CD4-positive, alpha-beta T cell treated with Interleukin-1 beta for 1 hour (primary cell): Measurements from ENCODE around the gene TMCO4.

Source experiments
- DNase-seq, 2 donors: peaks; one replicate each; pipeline ENCODE4 v3.0.0-alpha.2; 2020 to 2022

The TMCO4 gene

DNA sequence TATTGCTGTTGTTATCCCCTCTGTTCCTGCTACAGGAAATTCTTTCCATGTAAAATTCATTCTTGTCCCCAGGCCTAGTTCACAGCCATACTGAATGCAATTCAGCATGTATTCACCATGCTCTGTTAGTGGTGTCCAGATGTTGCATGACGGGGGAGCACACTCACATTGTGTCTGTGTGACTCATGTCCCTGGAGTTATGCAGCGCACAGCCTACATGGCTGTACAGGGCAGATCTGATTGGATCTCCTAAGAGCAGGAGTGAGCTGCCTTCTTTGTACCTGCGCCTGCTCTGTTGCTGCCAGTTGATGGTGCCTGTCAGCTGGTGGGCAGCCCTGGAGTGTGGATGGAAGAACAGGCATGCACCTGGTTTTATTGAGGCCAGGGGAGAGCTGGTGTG is 117.5 kb downstream of the TMCO4 start:
- no peak for DNase-seq

DNA sequence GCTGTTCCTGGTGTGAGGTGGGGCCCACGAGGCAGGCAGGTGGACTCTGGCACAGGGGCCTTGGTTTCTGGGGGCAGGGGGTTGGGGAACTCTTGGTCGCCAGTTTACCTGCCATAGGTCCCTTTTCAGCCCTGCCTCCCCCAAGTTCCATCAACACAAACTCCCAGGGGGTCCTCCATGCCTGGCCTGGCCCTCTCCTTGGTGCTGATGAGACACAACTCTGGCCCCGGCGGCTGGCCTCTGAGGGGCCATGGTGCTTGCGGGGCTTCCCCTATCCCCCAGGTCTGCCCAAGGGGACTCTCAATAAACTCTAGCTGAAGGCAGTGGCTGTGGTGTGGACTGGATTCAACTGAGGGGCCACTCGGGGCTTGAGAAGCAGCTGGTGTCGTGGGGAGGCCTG is 119.1 kb downstream of the TMCO4 start:
- DNase-seq, result no peak

DNA sequence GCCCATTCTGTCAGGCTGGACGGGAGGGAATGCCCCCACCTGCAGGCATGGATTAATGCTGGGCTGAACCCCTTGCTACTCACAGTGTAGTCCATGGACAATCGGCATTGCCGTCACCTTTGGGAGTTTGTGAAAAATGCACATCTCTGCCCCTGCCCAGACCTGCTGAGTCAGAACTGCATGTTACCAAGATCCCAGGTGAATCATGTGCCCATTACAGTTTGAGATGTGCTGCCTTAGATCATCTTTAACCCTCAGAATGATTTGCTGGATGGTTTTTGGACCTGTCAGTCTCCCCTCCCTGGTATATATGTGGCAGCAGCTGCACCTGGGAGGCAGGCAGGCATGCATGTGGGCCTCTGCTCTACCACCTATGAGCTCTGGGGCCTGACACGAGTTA is 120.0 kb downstream of the TMCO4 start:
- no peak for DNase-seq

DNA sequence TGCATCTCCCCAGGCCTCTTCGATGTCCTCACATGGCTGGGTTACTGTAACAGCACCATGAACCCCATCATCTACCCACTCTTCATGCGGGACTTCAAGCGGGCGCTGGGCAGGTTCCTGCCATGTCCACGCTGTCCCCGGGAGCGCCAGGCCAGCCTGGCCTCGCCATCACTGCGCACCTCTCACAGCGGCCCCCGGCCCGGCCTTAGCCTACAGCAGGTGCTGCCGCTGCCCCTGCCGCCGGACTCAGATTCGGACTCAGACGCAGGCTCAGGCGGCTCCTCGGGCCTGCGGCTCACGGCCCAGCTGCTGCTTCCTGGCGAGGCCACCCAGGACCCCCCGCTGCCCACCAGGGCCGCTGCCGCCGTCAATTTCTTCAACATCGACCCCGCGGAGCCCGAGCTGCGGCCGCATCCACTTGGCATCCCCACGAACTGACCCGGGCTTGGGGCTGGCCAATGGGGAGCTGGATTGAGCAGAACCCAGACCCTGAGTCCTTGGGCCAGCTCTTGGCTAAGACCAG is 120.7 kb downstream of the TMCO4 start:
- DNase-seq, result no peak

DNA sequence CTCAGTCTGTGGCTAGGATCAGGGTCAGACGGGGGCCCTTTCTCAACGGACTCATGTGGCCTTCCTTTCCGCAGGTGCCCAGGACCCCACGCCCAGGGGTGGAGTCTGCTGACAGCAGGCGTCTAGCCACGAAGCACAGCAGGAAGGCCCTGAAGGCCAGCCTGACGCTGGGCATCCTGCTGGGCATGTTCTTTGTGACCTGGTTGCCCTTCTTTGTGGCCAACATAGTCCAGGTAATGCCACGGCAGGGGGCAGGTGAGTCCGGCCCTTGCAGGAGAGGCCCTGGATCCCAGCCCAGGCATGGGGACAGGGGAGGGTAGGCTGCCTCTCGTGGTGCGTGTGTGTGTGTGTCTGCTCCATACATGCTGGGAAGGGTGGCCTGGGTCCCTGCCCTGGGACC is 121.2 kb downstream of the TMCO4 start:
- no peak for DNase-seq

DNA sequence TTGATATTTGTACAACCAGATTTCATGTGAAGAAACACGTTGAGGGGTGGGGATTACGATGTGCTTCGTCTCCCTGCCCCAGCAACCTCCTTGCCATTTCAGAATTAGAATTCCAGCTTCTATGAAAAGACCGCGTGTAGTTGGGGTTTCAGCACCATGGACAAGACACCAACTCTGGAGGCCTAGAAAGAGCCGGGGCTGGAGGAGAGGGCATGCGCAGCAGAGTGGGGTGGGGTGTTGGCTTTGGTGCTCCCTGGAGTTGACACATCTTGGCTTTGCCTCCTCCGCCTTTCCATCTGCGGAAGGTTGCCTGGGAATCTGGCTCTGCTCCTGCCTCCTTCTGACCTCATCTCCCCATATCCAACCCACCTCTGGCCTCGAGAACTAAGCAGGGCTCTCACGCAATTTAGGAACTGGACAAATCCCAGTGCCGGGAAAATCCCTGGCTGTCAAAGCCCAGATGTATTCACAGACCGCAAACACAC is 123.2 kb downstream of the TMCO4 start:
- no peak for DNase-seq

DNA sequence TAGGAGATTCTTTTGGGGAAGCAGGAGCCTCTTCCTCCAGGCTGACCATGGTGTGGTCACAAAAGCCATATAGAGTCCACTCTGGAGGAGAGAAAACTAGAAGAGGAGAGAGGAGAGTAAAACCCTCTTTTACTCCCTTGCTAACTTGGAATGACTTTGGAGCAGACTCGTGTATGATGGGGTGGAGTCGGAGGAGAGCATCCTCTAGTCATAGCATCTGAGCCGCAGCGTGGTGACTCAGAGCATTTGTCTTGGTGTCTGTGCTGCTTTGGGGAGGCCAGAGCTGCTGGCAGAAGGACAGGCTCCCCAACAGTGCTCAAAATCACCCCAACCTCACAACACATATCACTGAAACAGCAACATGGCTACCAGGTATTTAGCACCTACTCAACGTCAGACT is 123.9 kb downstream of the TMCO4 start:
- DNase-seq, result no peak

DNA sequence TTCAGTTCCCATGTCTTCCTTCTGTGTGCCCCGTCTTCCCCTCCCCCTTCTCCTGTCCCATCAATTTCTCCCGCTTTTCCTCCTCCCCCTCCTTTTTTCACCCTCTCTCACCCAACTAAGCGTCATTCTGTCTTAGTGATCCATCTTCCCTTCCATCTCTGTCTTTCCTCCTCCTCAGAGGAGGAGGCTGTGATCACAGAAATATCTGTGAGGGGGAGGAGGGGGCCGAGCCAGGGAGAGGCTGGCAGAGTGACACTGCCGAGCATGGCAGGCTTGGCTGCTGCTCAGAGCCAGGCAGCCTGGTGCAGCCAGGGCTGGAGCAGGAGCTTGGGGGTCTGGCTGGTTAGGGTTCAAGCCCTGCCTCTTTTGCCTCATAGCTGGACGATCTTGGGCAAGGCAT is 127.5 kb downstream of the TMCO4 start:
- DNase-seq, result no peak

DNA sequence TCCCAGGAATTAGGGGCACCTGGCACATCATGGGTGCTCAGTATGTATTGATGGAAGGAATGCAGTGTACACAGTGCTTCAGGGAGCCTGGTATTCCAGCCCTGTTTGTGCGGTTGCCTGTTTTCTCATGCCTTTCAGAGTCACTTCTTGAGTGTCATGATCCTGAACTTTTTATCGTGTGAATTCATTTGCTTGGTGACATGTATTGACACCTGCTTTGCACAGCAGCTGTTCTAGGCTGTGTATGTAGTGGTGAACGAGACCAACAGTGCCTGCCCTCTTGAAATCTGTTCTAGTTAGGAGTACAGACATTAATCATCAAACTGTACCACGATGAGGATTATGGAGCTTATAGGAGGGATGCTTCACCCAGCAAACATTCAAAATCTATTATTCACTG is 128.9 kb downstream of the TMCO4 start:
- no peak for DNase-seq

DNA sequence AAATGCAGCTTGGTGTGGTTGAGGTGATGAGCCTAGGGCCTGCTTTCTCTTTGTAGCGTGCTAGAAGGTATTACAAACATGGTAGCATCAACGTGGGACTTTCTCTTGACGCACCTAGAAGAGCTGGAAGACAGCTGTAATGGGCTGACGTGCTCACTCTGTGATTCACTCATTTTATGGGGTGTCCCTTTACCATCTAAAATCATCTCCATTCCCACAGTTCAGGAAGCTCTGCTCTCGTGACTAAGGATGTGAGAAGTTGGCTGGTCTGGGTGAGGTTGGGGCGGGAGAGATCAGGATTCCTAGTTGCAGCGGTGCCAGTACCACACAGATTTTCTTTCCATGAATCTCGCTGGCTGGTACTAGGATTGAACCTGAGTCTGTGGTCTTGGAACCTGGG is 130.8 kb downstream of the TMCO4 start:
- no peak for DNase-seq

DNA sequence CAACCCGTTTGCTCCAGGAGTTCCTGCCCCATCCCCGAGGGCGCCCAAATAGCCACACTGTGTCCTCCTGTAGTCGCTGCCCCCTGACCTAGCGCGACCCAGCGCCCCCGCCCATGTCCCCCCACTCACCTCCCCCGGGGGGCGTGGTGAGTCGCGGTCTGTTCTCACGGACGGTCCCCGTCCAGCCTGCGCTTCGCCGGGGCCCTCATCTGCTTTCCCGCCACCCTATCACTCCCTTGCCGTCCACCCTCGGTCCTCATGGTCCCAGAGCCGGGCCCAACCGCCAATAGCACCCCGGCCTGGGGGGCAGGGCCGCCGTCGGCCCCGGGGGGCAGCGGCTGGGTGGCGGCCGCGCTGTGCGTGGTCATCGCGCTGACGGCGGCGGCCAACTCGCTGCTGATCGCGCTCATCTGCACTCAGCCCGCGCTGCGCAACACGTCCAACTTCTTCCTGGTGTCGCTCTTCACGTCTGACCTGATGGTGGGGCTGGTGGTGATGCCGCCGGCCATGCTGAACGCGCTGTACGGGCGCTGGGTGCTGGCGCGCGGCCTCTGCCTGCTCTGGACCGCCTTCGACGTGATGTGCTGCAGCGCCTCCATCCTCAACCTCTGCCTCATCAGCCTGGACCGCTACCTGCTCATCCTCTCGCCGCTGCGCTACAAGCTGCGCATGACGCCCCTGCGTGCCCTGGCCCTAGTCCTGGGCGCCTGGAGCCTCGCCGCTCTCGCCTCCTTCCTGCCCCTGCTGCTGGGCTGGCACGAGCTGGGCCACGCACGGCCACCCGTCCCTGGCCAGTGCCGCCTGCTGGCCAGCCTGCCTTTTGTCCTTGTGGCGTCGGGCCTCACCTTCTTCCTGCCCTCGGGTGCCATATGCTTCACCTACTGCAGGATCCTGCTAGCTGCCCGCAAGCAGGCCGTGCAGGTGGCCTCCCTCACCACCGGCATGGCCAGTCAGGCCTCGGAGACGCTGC is 133.9 kb downstream of the TMCO4 start:
- no peak for DNase-seq

DNA sequence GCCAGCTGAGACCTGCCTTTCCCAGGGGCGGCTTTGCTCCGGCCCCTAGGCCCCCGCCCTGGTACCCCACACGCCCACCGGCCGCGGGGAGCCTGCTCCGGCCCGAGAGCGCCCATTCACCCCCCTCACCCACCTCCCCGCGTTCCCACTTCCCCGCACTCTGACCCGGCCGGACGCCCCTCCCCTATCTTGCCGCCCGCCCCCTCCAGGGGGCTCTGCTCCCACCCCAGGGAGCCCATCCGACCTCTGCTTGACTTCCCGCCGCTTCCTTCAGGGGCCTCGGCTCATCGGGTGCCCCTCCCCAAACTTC is 134.6 kb downstream of the TMCO4 start:
- DNase-seq, result no peak

DNA sequence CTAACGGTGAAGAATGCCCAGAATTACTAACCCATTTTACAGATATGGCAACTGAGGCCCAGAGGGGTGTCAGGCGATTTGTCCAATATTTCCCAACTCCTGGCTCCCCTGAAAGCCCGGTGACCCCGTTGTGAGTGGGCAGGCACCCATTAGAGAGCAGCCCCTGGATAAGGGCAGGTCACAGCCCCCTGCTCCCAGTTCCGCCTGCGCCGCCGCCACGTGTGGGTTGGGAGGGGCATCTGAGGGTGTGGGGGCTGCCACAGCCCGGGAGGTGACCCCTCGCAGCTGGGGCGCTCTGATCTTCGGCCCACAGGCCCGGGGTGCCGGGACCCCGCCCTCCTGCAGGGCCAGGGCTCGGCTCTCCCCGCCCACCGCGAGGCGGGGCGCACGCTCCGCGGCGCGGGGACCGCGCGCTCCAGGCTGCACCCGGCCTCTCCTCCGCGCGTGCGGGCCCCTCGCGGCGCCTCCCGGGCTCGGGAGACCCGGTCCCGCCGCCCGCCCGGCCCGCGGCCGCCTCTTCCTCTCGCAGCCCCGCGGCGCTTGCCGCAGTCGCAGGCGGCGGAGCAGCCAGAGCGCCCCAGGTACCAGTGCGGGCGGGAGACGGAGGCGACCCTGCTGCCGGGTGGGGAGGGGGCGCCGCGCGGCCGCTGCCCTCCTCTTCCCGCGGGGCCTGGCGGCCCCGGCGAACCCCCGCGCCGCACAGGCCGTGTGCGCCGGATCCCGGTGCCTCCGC is 135.1 kb downstream of the TMCO4 start, which contains the start of gene HTR6:
Gene HTR6 (plus strand): TSS at position 423 of the 733 bp plus-strand sequence. CDS start 879 bp downstream, outside the sequence.
- peak; percentile 21 to 33 for DNase-seq

DNA sequence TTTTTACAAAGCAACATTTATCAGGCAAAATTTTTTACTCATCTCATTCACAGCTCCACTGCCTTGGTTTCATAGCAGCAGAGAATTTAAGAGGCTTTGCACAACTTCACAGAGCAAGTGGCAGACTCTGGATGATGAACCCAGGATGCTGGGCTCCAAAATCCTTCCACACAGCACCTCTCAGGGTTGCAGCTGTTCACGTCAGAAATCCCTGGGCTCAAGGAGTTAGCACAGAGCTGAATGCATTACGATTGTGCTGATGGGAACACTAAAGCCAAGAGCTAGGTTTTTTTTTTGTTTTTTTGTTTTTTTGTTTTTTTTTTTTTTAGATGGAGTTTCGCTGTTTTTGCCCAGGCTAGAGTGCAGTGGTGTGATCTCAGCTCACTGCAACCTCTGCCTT is 137.4 kb downstream of the TMCO4 start:
- no peak for DNase-seq

DNA sequence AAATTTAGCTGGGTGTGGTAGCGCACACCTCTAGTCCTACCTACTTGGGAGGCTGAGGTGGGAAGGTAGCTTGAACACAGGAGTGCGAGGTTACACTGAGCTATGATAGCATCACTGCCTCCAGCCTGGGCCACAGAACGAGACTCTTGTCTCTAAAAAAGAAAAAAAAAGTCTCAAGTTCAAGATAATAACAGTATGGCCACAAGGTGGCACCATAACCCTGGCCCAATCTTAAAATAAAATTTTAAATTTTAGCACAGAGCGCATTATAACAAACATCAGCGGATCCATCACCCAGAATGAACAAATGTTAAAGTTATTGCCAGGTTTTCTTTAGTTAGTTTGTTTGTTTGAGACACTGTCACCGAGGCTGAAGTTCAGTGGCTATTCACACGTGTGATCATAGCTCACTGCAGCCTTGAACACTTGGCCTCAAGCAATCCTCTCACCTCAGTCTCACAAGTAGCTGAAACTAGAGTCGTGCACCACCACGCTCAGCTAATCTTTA is 137.9 kb downstream of the TMCO4 start:
- peak in 1 of 2 donors; percentile 68 for DNase-seq

DNA sequence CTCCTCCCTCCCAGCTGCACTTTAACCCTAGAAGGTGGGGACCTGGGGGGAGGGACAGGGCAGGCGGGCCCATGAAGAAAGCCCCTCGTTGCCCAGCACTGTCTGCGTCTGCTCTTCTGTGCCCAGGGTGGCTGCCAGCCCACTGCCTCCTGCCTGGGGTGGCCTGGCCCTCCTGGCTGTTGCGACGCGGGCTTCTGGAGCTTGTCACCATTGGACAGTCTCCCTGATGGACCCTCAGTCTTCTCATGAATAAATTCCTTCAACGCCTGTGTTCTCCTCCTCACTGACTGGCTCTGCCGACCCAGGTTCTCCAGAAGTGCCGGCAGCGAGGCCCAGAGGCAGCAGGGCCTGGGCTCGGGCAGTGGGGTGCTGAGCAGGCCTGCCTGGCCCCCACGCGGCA is 141.5 kb downstream of the TMCO4 start:
- no peak for DNase-seq

DNA sequence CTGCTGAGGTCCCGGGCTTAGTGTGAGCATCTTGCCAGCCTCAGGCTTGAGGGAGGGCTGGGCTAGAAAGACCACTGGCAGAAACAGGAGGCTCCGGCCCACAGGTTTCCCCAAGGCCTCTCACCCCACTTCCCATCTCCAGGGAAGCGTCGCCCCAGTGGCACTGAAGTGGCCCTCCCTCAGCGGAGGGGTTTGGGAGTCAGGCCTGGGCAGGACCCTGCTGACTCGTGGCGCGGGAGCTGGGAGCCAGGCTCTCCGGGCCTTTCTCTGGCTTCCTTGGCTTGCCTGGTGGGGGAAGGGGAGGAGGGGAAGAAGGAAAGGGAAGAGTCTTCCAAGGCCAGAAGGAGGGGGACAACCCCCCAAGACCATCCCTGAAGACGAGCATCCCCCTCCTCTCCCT is 142.2 kb downstream of the TMCO4 start:
- no peak for DNase-seq

DNA sequence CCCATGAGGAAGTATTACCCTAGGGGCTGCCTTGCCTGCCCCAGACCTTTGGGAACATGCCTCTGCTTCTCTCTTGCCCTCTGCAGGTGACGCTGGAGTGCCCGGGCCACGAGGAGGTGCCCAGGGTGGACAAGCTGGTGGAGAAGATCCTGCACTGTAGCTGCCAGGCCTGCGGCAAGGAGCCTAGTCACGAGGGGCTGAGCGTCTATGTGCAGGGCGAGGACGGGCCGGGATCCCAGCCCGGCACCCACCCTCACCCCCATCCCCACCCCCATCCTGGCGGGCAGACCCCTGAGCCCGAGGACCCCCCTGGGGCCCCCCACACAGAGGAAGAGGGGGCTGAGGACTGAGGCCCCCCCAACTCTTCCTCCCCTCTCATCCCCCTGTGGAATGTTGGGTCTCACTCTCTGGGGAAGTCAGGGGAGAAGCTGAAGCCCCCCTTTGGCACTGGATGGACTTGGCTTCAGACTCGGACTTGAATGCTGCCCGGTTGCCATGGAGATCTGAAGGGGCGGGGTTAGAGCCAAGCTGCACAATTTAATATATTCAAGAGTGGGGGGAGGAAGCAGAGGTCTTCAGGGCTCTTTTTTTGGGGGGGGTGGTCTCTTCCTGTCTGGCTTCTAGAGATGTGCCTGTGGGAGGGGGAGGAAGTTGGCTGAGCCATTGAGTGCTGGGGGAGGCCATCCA is 142.8 kb downstream of the TMCO4 start:
- DNase-seq, result no peak

DNA sequence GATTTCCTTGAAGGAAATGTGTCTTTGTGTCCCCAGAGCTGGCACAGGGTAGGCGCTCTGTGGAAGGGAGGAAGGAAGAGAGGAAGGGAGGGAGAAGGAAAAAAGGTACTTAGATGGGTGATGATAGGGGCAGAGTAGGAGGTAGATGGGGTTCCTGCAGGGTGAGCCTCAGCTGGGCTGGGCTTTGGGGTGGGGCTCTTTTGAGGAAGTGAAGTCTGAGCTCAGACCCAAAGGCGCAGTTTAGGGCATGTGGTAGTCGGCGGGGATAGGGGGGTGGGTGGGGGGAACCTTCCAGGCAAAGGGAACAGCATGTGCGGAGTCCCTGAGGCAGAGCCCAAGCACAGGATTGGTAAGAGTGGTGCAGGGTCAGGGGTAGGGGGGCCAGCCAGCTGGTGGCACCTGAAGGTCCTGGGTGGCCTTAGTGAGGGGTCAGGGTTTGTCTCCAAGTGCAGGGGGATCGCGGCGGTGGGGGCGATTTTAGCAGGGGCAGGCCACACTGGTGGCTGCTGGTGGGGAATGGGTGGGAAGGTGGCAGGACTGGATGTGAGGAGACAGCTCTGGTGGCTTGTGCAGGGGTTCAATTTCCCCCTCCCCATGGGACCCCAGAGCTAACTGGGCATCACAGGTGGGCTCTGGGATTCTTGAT is 143.5 kb downstream of the TMCO4 start:
- no peak for DNase-seq

DNA sequence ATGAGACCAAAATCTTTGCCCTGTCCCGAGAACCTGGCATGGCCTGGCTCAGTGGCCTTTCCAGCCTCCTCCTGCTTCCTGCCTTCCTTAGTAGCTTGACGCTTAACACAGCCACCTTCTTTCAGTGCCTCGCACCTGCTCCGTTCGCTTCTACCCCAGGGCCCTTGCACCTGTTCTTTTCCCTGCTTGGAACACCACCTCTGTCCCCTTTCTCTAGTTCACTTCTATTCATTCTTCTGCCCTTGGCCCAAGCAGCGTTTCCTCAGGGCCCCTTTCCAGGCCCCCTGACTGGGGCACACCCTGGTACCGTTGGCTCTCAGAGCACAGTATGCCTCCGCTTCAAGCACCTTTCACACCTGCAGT is 144.0 kb downstream of the TMCO4 start:
- DNase-seq, result no peak

DNA sequence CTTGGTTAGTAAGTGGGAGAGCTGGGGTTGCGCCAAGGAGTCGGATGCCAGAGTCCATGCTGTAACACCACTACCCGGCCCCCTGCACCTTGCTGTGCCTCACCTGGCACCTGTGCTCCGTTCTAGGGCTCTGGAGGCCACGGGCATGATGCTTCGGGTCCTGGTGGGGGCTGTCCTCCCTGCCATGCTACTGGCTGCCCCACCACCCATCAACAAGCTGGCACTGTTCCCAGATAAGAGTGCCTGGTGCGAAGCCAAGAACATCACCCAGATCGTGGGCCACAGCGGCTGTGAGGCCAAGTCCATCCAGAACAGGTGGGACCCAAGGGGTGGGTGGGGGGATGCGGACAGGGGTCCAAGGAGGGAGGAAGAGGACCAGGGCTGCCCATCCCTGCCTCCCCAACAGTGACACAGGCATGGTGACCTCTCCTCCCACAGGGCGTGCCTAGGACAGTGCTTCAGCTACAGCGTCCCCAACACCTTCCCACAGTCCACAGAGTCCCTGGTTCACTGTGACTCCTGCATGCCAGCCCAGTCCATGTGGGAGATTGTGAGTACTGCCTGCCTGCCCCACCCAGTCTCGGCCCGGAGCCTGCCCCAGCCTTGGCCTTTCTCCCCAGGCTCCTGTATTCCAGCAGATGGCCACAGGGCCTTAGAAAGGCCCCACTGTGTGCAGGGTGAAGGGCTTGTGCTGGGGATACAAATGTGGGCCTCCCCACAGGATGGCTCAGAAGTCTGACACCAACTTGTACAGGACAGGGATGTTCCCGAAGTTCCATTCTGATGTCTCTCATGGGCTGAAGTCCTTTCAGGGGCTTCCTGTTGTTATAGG is 144.6 kb downstream of the TMCO4 start:
- DNase-seq, result no peak

DNA sequence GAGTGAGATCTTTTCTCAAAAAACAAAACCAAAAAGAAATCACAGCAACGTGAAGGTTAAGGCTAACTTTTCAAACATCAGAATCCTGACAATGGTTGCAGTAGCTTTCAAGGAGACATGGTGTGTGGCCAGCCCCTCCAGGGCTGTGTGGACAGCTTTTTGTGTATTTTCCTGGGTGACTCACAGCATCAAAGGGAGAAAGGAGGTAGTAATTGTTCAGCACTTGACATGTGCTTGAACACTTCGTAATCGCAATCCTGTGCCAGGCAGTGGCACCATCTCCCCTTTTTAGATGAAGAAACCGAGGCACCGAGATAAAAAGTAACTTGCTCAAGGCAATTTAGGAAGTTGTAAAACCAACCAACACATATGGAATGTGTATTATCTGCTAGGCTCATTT is 145.3 kb downstream of the TMCO4 start:
- DNase-seq, result no peak
